MM.1S (cell line): ENCODE data around the gene ATF7IP.

Experiments used
- CTCF ChIP-seq: fragments of 300-600 bp; sonication (generic); IDR thresholded peaks from 2 replicates; pipeline ENCODE4 v1.5.1; 2016; ENCODE audit warnings: antibody characterized with exemption, low read length, mixed read lengths
- EZH2 ChIP-seq: fragments of 300-600 bp; sonication (generic); optimal IDR thresholded peaks from 2 replicates; pipeline ENCODE3; 2017; ENCODE audit warnings: low read depth, mild to moderate bottlenecking, antibody characterized with exemption, low read length, mixed read lengths
- EZH2phosphoT487 ChIP-seq: fragments of 300-600 bp; sonication (generic); IDR thresholded peaks from 2 replicates; pipeline ENCODE4 v1.6.1; 2018; ENCODE audit warnings: antibody characterized with exemption, low read length

GRCh38 chr12:14394317-14395073, 29.0 kb downstream of the ATF7IP start:
- 0 out of 2 replicates have a peak, but pooled peaks have one; percentile 7 for TF ChIP-seq CTCF
- no peak for TF ChIP-seq EZH2
- TF ChIP-seq EZH2phosphoT487: no peak
